Measurements from ENCODE around the gene SLC38A3.

Gene SLC38A3

DNA sequence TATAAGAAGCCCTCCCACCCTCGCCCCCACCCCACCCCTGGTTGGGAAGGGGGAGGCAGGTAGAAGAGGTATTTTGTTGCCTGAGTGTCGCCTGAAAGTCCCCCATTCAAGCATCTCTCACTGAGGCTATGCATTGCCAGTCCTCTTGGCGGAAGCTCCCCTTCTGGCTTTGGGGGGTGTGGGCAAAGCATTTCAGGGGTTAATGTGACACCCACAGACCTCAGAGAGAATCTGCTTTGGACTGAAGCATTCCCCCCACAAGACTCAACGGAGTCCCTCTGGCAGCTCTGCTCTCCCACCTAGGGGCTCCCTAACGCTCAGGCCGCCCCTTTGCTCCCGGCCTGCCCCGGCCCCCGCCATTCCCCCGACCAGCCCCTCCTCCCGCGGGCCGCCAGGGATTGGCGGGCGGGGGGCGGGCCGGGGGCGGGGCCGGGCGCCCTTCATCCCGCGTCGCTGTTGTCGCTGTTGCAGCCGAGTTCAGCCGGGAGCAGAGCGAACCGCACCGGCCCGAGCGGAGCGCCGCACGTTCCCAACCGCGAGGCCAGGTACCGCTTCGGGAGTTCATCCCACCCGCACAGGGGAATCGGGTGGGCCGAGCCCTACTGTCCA lies at the start of gene SLC38A3:
SLC38A3 (plus strand) TSS at position 468 of the 609 bp plus-strand sequence. CDS start 8,929 bp downstream, outside the sequence.
- peak; percentile 39 for DNase-seq (ENCODE audit: low spot score)

DNA sequence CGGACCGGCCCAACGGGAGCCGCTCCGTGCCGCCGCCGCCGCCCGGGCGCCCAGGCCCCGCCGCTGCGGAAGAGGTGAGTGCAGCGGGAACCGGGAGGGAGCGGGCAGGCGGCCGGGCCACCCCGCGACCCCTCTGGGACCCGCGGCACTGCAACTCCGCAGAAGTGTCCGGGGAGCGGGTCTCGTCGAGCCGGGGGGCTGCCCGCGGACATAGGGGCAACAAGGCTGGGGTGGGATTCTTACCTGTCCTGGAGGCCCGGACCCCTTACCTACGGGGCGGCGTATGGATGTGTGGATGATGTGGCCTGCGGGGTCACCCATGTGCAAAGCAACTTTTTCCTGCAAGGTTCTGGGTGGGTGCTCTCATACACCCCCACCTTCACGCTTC lies 49.6 kb upstream of the SLC38A3 start:
- DNase-seq (ENCODE audit: low spot score): no peak

DNA sequence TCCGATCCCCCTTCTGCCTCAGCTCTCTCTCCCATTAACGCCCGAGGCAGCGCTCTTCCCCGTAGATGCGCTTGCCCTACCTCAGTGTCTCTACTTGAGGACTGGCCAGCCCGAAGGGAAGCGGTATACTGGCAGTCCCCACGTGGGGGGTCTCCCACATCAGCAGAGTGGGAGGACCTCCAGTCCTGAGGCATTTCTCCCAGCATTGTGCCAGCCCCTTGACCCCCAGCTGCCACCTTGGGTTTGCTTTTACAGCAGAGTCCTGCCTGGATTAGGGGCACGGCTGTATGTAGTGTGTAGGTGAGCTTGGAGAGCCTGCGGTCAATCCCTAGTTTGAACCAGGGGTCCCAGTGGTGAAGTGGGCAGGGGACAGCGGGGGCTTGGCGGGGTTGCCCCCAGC lies 49.2 kb upstream of the SLC38A3 start:
- DNase-seq (ENCODE audit: low spot score): no peak

DNA sequence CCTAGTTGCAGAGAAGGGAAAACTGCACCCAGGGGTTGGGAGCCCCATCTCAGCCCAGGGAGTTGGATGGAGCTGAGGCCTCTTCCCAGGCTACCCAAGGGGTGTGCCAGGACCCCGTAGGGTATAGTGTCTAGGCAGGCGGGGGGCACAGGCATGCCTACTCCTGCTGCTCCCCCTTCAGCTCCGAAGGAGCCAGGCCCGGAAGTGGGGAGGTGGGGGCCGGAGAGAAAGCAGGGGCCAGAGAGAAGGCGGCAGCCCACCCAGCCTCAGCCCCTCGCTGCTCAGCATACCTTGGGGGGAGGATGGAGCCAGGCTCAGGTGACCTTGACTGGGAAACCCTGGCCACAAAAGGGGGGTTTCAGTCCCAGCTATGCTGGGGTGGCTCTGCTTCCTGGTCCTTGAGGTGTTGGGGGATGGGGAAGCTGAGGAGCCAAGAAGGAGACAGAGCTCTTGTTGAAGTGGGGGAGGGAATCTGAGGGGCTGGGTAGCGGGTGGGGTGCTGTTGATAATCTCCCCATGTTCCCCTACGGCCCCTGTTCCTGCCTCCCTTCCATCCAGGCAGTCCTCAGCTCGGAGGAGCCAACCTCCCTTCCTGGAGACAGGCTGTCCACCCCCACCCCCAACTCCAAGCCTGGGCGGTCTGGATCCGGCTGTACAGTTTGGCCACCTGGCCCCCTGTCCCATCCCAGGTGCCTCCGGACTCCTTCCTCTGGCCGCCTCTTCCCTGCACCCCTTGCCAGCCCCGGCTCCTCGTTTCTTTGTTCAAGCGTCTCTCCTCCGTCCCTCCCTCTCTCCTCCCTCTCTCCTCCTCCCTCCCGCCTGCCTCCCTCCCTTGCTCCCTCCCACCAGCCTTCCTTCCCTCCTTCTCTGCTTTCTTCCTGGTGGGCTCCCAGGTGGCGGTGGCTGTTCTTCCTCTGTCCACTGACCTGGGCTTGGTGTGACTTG lies 48.2 kb upstream of the SLC38A3 start:
- DNase-seq (ENCODE audit: low spot score): peak; percentile 47

DNA sequence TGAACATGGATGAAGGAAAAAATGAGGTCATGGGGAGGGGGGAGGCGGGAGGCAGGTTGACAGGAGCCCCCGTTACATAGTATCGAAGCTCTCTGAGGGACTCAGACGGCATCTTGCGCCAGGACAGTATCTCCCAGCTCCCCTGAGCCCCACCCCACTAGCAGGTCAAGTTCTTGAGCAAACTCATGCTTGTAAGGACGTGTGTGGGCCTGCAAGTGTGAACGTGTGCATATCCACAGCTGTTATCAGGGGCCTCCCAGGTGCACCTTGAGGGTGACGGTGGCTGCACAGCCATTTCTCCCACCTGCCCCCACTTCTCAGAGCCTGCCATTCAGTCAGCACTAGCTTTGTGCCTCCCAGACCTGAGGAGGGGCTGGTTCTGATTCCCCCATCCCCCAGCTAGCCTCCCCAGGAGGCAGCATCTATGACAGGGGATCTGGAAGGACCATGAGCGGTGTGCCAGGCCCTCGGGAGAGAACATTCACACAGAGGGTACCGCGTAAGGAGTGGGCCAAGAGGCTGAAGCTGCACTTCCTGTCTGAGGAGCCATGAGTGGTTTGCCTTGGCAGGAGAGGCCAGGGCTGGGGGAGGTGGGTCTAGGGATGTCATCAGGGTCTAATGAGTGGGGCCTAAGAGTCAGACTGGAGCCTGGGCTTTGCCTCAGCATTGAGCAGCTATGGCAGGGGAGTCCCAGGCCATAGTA lies 47.1 kb upstream of the SLC38A3 start:
- no peak for DNase-seq (ENCODE audit: low spot score)

DNA sequence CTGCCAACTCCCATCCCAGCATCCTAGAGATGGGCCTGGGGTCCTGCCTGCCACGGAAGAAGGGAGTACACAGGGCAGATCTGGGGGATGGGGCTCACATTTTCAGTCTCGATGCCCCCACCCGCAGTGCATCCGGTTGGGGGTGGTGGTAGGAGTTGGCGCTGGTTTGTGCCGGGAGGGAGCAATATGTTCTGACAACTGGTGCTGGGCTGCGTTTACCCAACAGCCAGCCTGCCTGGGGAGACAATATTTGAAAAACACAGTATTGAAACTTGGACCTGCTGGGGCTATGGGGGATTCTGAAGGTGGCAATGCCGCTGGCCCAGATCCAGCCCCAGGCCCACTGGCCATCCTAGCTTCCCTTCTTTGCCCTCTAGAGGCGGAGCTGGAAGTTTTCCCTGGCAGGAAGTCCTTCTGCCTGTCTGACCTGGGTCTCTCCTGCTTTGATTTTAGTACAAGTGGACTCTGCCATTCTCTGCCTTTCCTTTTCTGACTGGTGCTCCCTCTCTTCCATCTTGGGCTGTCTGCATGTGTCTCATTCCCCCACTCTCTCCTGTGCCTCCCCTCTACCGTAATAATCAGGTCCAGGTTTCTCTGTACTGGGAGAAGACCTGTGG lies 46.4 kb upstream of the SLC38A3 start:
- no peak for DNase-seq (ENCODE audit: low spot score)

DNA sequence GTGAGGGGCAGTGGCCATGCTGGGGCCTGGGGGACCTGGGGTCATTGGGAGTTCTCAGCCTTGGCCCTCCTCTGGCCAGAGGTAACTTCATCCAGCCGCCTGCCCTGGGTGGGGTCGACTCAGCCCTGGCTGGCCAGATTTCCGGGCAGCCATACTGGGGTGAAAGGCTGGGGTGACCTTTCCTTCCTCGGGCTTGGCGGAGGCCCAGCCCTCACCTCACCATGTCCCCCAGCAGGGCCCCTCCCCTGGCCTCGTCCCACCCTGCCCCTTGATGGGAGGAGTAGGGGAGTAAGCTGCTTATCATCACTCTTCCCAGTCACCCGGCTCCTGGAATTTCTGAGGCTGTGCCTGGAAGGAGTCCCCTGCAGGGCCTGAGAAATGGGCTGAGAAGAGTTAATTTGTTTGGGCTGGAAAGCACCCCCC lies 44.5 kb upstream of the SLC38A3 start:
- DNase-seq (ENCODE audit: low spot score): no peak

DNA sequence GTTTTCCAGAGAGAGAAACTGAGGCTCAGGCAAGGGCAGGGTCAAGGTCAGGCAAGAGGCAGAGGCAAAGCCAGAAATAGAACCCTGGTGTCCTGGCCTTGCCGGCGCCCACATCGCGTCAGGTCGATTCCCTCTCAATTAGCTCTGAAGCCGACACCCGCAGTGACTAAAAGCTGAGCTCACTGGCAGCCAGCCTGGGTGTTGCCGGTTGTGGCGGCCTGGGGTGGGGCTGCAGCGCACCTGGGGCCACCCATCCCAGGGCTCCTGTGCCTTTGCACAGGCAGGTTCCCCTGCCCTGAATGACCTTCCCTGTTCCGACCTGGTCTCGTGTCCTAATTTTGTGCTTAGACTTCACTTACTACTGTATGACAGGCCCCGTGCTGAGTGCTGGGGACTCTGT lies 43.8 kb upstream of the SLC38A3 start:
- DNase-seq (ENCODE audit: low spot score): no peak

DNA sequence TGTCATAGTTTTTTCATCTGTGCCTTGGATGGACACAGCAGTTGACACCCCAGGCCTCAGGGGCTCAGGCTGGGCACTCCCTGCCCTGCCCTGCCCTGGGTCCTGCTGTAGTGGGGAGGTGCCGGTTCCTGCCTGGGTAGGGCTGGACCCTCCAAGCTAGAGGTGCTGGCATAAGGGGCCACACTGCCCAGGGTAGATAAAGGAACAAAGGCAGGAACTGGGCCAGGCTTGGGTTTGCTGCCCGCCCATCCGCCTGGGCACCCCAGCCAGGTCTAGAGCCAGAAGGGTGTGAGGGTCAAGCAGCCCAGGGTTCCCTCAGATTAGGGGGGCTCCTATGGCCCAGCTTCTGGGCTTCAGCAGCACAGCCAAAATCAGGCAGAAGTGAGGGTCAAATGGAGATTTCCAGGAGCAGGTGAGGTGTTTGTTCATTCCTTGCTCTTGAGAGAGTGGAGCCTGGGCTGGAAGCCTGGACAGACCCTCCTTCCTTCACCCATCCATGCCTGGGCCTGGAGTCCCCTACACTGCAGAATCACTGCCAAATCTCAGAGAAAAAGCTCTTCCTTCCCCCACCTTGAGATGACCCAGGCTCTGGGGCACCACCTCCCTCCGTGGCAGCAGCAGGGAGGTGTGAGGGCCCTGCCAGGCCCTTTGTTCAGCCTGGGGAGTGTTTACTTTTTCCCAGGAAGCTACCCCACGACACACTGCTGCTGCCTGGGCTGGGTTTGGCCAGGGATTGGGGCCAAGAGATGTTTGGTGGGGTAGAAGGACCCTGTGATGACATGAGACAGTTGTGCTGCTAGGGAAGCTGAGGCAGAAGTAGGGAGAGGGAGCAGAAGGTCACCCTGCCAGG lies 42.8 kb upstream of the SLC38A3 start:
- no peak for DNase-seq (ENCODE audit: low spot score)

DNA sequence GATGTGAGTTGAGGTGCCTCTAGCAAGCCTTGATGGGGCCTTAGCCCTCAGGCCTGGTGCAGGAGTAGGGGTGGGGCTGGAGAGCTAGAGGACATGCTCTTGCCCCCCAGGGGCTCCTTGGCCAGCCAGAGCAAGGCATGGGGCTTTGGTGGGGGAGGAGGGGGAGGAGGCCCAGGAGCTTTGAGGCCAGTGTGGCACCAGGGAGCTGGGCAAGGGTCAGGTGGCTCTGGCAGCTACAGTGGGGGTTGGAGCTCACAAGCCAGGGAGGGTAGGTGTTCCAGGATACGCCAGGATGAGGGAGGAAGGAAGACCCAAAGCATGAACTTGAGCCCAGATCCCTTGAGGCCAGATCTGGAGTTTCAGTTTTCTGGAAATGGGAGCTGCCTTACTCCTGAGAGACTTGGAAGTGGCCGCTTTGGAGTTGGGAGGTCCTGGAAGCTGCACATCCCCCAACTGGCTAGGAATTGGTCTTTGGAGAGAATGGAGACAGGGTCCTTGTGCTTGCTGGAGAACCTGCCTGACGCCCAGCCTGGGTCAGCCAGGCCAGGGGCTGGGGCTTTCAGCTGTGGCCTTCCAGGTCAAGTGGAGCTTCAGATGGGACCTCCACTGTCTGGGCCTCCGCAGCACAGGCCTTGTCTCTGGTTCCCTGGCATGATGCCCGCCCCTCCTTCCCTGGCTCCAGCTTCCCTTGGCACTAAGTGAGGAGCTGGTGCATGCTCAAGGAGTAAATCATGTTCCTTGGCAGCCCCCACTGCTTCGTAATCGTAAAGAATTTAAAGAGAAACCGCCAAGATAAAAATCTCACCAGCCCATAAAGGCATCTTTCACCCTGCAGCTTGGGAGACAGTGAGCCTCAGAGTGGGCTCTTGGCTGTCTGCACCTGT lies 41.3 kb upstream of the SLC38A3 start:
- DNase-seq (ENCODE audit: low spot score): peak; percentile 94

DNA sequence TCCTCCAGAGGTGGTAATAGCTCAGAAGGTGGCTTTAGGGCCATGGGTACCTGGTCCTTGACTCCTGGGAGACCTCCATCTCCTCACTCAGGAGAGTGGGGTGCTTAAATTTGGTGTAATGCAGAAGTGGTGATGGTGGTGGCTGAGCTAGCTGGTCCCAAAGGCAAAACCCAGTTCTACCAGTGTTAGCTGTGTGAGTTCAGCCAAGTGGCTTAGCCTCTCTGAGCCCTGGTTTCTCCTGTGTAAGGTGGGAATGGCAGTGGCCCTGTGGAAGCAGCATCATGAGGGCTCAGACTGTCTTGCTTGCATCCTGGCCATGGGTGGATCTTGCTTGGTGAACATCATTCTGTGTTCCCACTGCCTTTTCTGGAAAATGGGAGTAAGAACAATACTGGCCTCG lies 40.6 kb upstream of the SLC38A3 start:
- no peak for DNase-seq (ENCODE audit: low spot score)

DNA sequence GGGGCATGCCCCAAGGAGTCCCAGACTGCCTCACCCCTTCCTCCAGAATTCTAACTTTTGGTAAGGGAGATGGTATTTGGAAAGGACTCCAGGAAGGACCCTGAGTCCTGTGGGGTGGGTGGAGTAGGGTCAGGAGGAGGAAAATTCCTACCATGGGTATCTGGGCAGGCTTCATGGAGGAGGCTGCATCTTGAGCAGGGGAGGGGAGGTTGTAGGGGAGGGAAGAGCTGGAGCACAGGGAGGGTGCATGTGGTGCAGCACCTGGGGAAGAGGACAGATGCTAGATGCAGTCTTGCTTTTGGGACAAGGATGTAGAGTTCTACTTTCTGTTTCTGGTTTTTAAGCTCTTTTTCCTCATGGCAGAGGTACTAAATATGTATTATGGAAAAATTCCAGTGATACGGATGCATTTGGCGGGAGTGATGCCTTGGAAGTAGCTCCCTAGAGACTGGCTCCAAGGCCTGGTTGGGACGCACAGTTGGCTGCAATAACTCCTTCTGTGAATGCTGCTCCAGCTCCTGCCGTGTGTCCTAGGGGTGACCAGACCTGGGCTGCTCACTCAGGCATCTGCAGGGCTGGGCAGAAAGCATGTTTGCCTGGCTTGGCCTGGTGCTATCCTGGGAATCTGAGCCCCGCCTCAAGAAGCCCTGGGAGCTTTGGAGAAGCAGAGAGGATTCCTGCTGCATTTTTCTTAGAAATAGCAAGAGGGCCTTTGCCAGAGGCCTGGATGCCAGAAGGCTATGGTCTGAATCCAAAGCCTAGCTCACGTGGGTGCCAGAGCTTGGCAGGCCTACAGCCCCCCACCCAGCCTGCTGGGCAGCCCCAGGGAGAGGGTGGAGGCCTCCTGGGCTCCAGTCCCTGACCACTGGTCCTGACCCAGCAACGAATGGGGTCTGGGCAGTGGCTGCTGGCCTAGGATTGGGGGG lies 39.8 kb upstream of the SLC38A3 start:
- peak; percentile 86 for DNase-seq (ENCODE audit: low spot score)

DNA sequence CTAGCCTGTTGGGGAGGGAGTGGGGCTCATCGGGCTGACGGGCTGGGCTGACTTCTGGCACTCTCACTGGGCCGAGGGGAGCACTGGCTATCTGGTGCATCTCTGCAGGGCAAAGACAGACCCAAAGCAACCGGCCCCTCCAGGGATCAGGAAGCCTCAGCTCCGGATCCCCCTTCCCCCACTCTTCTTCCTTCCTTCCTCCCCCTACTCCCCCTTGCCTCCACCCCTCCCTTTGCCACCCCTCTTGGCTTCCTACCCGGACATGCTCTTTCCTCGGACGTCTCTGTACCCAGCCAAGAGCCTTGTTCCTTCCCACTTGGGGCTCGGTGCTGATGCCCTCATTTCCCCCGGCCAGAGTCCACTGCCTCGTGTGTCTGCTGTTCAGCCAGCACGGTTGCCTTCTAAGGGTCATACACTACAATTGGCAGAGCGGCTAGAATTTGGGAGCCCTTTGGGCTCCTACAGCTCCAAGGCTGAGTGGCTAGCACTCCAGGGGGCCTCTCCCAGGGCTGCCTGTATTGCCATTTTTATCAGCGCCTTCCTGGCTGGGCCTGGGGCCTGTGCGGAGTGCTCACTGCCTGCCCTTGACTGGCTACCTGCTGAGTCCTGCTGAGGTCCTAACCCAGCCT lies 39.0 kb upstream of the SLC38A3 start:
- peak; percentile 47 for DNase-seq (ENCODE audit: low spot score)

DNA sequence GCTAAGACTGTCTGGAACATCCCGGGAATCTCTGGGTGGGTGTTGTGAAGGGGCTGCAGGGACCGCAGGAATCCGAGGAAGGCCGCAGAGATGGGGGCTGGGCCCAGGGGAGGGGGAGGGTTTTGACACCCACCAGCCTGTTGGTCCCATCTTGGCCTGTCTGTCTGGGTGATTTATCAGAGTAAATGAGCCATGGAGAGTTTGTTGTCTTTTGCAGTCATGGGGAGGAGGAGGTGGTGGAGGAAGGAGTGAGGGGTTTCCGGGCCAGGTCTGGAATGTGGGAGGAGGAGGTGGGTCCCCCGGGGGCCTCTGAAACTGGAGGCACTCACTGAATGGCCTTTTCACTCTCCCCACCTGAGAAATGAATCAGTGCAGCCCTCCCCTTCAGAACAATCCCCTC lies 38.5 kb upstream of the SLC38A3 start:
- DNase-seq (ENCODE audit: low spot score): no peak

DNA sequence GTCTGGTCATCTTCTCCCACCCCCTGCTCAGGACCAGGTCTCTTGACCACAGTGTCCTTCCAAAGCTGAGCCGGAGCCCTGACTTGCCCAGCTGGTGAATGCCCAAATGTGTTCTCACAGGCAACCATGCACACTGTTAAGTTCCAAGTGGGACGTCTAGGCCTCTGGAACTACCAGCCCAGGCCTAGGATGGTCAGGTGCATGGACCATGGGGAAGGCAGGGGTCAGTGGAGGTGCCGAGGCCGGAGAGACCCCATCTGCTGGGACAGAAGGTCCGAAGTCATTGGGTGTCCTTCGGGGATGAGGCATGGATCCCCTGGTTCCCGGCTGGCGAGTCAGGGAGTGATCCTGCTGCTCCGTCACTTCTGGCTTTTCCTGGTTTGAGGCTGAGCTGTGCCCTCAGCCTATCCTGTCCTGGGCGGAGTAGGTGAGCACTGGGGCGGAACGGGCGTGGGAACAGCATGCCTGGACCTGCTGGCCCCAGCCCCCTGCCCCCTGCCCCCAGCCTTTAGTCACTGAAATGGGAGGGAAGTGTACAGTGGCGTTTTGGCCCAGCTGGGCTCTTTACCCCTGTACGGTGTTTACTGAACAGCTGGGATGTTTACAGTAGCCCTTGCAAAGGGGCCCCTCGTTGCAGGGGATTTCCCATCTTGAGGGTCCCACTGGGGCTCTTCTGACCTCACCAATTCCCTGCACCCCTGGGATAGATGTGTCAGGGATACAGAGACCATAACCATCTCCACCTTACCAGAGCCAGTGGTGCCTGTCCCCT lies 37.8 kb upstream of the SLC38A3 start:
- DNase-seq (ENCODE audit: low spot score): no peak

DNA sequence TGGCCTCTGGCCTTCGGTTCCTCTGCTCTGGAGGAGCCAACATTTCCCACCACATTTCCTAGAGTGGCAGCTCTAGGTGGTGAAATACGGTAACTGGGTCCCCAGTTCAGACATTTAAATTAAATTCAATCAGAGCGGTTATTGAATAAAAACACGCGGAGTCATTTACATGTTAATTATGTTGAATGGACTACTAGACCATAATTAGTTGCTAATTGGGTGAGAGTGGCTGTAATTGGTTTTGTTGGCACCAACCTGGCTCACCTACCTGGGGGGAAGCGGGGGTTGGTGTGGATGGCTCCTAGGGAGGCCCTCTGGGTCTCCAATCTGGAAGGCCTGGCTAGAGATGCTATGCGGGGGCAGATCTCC lies 37.2 kb upstream of the SLC38A3 start:
- DNase-seq (ENCODE audit: low spot score): no peak

DNA sequence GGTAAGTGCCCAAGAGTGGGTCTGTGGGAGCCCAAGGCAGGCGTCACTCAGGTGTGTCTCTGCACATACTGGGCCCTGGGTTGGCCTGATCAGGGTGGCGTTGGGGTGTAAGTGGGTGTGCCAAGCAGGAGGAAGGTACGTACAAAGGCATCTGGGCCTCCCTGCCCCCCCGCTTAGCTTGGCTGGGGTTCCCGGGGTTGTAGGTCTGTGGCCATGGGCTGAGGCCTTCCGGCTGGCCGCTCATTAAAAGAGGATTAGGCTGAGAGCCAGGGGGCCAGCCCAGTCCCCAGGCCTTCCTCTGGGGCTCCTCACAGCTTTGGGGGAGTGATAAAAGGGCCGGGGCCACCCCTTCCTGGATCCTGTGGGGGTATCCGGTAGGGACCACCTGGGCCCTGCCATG lies 36.7 kb upstream of the SLC38A3 start:
- no peak for DNase-seq (ENCODE audit: low spot score)

DNA sequence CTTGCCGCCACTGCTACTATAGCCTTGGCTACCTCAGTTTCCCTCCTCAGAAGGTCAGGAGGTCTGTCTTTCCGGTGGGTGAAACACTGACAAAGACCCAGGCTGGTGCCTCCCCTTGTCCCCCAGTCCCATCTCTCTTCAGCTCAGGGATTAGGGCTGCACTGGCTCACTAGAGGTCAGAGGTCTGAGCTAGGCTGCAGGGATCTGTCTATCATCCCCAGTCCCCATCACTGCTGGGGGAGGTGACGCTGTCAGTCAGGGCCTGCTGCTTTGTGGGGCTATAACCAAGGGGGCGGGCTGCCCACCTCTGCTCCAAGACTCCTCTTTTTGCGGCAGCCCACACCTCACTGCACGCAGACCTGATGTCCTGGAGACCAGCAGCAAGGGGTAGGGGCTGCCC lies 36.3 kb upstream of the SLC38A3 start:
- no peak for DNase-seq (ENCODE audit: low spot score)

All from GM03348 (cell line).